T-helper 1 cell treated with Interleukin-12 subunit alpha and Interleukin-12 subunit beta and Interleukin-4 antibody, amounts not matched to agents 30 μg/mL and 1 μg/mL, for 36 hours (primary cell): Measurements from ENCODE around the gene GRB10.

ENCODE experiments used
- H3K27ac Mint-ChIP-seq: one replicate; pipeline ENCODE4 v1.8.0; 2021; ENCODE audit warnings: mild to moderate bottlenecking, mixed read lengths
- H3K27me3 Mint-ChIP-seq: one replicate; pipeline ENCODE4 v1.8.0; 2021; ENCODE audit warnings: low read depth, mixed read lengths
- H3K36me3 Mint-ChIP-seq: one replicate; pipeline ENCODE4 v1.8.0; 2021; ENCODE audit warnings: low read depth, mixed read lengths
- H3K4me1 Mint-ChIP-seq: one replicate; pipeline ENCODE4 v1.8.0; 2021; ENCODE audit warnings: low read depth, mixed read lengths
- H3K4me3 Mint-ChIP-seq: one replicate; pipeline ENCODE4 v1.8.0; 2021; ENCODE audit warnings: mild to moderate bottlenecking, moderate library complexity, mixed read lengths
- H3K9me3 Mint-ChIP-seq: one replicate; pipeline ENCODE4 v1.8.0; 2021; ENCODE audit warnings: mixed read lengths

GRB10 gene

GRCh38 chr7:50647286-50647980, 135.3 kb downstream of the GRB10 start:
- no peaks in the 10 kb centered on the region for H3K9me3 Mint-ChIP-seq
- H3K27ac Mint-ChIP-seq: no peak overlapping the region
- no peaks in the 10 kb centered on the region for H3K36me3 Mint-ChIP-seq
- no peak overlapping the region for H3K4me3 Mint-ChIP-seq
- no peaks in the 10 kb centered on the region for H3K4me1 Mint-ChIP-seq
- H3K27me3 Mint-ChIP-seq: peaks cover 29% of the 10 kb centered on the region

- Mint-ChIP-seq H3K4me1 (no peaks in the 10 kb centered on the region), H3K36me3 (no peaks in the 10 kb centered on the region), H3K4me3 (no peak overlapping the region), H3K27ac (no peak overlapping the region), H3K9me3 (no peaks in the 10 kb centered on the region), H3K27me3 (peaks cover 26% of the 10 kb centered on the region)
Measured at GRCh38 chr7:50646069-50646468, 136.6 kb downstream of the GRB10 start.

GRCh38 chr7:50645186-50645585, 137.5 kb downstream of the GRB10 start:
- Mint-ChIP-seq H3K9me3 (no peaks in the 10 kb centered on the region), H3K27me3 (peaks cover 21% of the 10 kb centered on the region), H3K36me3 (no peaks in the 10 kb centered on the region), H3K4me1 (peaks cover 2% of the 10 kb centered on the region), H3K4me3 (no peak overlapping the region), H3K27ac (no peak overlapping the region)

- H3K9me3 Mint-ChIP-seq: no peaks in the 10 kb centered on the region
- no peaks in the 10 kb centered on the region for H3K36me3 Mint-ChIP-seq
- H3K27me3 Mint-ChIP-seq: peaks cover 17% of the 10 kb centered on the region
- no peak overlapping the region for H3K4me3 Mint-ChIP-seq
- H3K27ac Mint-ChIP-seq: no peak overlapping the region
- H3K4me1 Mint-ChIP-seq: peaks cover 2% of the 10 kb centered on the region
Measured at GRCh38 chr7:50644586-50644985, 138.1 kb downstream of the GRB10 start.

- Mint-ChIP-seq H3K4me3 (no peak overlapping the region), H3K9me3 (no peaks in the 10 kb centered on the region), H3K36me3 (no peaks in the 10 kb centered on the region), H3K4me1 (peaks cover 2% of the 10 kb centered on the region), H3K27ac (no peak overlapping the region), H3K27me3 (peaks cover 12% of the 10 kb centered on the region)
Measured at GRCh38 chr7:50644114-50644513, 138.6 kb downstream of the GRB10 start.

- Mint-ChIP-seq H3K27me3 (peaks cover 23% of the 10 kb centered on the region), H3K4me1 (peaks cover 2% of the 10 kb centered on the region), H3K27ac (no peak overlapping the region), H3K36me3 (no peaks in the 10 kb centered on the region), H3K9me3 (no peaks in the 10 kb centered on the region), H3K4me3 (no peak overlapping the region)
Measured at GRCh38 chr7:50641442-50642405, 141.0 kb downstream of the GRB10 start.

DNA sequence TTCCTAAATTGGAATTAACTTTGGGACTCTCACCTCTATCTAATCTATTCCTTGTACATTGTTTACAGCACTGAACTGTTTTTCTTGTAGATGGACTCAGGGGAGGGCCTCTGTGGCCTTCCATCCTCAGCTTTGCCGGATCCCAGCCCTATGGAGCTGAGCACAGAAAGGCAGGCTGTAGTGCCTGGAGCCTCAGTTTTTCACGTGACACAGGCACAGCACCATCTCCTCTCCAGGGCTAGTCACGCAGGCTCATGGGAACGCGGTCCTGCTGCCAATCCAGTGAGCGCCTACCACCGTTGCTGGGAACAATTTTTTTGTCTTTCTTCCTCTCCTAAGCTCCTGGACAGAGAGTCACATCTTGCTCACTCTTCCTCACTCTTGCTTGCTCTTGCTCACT, 141.9 kb downstream of the GRB10 start:
- Mint-ChIP-seq H3K27me3 (peaks cover 23% of the 10 kb centered on the region), H3K27ac (no peak overlapping the region), H3K9me3 (no peaks in the 10 kb centered on the region), H3K36me3 (no peaks in the 10 kb centered on the region), H3K4me1 (peaks cover 2% of the 10 kb centered on the region), H3K4me3 (no peak overlapping the region)

DNA sequence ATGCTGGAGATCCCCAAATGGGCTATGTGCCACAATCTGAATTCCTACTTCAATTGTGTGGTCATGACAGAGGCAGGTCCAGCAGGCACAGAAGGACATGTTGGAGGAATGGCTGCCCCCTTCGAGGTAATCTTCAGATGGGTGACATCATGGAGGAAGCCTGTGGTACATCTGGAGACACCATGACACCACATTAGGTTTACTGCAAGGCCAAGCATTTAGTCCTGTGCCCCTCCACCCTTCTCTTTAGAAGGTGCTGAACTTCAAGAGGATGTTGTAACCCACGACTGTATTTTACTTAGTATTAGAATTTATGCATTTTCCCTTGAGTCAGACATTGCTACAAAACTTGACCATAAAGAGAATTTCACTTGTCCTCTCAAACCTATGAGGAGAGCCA, 142.4 kb downstream of the GRB10 start:
- H3K27me3 Mint-ChIP-seq: peaks cover 26% of the 10 kb centered on the region
- H3K4me1 Mint-ChIP-seq: peaks cover 2% of the 10 kb centered on the region
- H3K27ac Mint-ChIP-seq: no peak overlapping the region
- no peaks in the 10 kb centered on the region for H3K9me3 Mint-ChIP-seq
- H3K36me3 Mint-ChIP-seq: no peaks in the 10 kb centered on the region
- H3K4me3 Mint-ChIP-seq: no peak overlapping the region

DNA sequence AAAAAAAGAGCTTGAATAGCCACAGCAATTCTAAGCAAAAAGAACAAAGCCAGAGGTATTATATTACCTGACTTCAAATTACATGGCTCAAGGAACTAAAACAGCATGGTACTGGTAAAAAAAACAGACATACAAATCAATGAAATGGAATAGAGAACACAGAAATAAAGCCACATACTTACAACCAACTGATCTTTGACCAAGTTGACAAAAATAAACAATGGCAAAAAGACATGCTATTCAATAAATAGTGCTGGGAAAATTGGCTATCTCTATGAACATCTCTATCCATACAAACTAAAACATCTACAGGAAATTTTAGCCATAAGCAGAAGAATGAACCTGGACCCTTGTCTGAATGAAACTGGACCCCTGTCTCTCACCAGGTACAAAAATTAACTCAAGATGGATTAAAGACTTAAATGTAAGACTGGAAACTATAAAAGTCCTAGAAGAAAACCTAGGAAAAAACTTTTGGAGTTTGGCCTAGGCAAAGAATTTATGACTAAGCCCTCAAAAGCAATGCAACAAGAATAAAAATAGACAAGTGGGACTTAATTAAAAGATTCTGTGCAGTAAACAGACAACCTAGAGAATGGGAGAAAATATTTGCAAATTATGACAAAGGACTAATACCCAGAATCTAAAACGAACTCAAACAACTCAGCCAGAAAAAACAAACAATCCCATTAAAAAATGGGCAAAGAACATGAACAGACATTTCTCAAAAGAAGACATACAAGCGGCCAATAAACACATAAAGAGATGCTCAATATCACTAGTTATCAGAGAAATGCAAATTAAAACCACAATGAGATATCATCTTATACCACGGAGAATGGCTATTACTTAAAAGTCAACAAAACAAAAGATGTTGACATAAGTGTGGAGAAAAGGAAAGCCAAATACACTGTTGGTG, 144.7 kb downstream of the GRB10 start:
- Mint-ChIP-seq H3K27me3 (peaks cover 42% of the 10 kb centered on the region), H3K36me3 (no peaks in the 10 kb centered on the region), H3K4me3 (no peak overlapping the region), H3K4me1 (peaks cover 6% of the 10 kb centered on the region), H3K9me3 (no peaks in the 10 kb centered on the region), H3K27ac (no peak overlapping the region)

GRCh38 chr7:50634378-50634777, 148.3 kb downstream of the GRB10 start:
- Mint-ChIP-seq H3K36me3 (no peaks in the 10 kb centered on the region), H3K27ac (no peak overlapping the region), H3K4me1 (peaks cover 4% of the 10 kb centered on the region), H3K27me3 (peaks cover 42% of the 10 kb centered on the region), H3K4me3 (no peak overlapping the region), H3K9me3 (no peaks in the 10 kb centered on the region)

- peaks cover 38% of the 10 kb centered on the region for H3K27me3 Mint-ChIP-seq
- no peaks in the 10 kb centered on the region for H3K36me3 Mint-ChIP-seq
Measured at GRCh38 chr7:50633414-50633710, 149.3 kb downstream of the GRB10 start.

GRCh38 chr7:50632561-50633413, 149.9 kb downstream of the GRB10 start:
- no peak overlapping the region for H3K4me3 Mint-ChIP-seq
- H3K4me1 Mint-ChIP-seq: peaks cover 4% of the 10 kb centered on the region
- H3K36me3 Mint-ChIP-seq: no peaks in the 10 kb centered on the region
- no peaks in the 10 kb centered on the region for H3K9me3 Mint-ChIP-seq
- no peak overlapping the region for H3K27ac Mint-ChIP-seq
- peaks cover 32% of the 10 kb centered on the region for H3K27me3 Mint-ChIP-seq

More at GRCh38 chr7:50633414-50633710, 149.3 kb downstream of the GRB10 start:
- no peak overlapping the region for H3K27ac Mint-ChIP-seq
- no peaks in the 10 kb centered on the region for H3K9me3 Mint-ChIP-seq
- H3K4me1 Mint-ChIP-seq: peaks cover 4% of the 10 kb centered on the region
- H3K4me3 Mint-ChIP-seq: no peak overlapping the region

DNA sequence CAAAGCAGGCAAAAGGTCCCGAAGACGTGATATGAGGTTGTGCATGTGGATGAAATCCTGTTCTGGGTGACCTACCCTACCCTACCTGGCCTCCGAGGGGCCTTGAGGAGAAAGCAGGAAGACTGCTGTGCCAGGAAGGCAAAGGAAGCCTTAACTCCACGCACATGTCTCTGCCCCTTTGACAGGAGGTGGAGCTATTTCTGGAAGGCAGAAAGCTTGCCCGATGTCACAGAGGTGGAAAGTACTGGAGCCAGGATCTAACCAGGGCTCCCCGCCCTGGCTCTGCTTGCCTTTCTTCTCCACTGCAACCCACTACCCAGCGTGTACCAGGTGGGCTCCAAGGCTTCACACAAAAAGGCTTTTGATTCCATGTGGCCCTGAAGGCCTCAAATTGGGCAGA, 151.1 kb downstream of the GRB10 start:
- H3K4me3 Mint-ChIP-seq: no peak overlapping the region

GRCh38 chr7:50631100-50631499, 151.6 kb downstream of the GRB10 start:
- Mint-ChIP-seq H3K4me3 (no peak overlapping the region), H3K27me3 (peaks cover 34% of the 10 kb centered on the region), H3K27ac (no peak overlapping the region), H3K36me3 (no peaks in the 10 kb centered on the region), H3K4me1 (peaks cover 4% of the 10 kb centered on the region), H3K9me3 (no peaks in the 10 kb centered on the region)

More for the DNA sequence above, 151.1 kb downstream of the GRB10 start:
- Mint-ChIP-seq H3K27ac (no peak overlapping the region), H3K27me3 (peaks cover 33% of the 10 kb centered on the region), H3K36me3 (no peaks in the 10 kb centered on the region), H3K9me3 (no peaks in the 10 kb centered on the region), H3K4me1 (peaks cover 4% of the 10 kb centered on the region)
